ENCODE data around the gene TOGARAM2.

GRCh38 chr2:29014331-29014730 lies 33.2 kb downstream of the TOGARAM2 start:
- TF ChIP-seq OVOL3 (tag by site-specific recombination; IDR thresholded peaks at IDR 0.05) (no peak), ZNF23 (tag by site-specific recombination; IDR thresholded peaks at IDR 0.05; ENCODE audit: borderline replicate concordance) (no peak), ZNF24 (tag by site-specific recombination; IDR thresholded peaks at IDR 0.05) (no peak), ZNF398 (tag by site-specific recombination; IDR thresholded peaks at IDR 0.05) (no peak), ZNF843 (tag by site-specific recombination; IDR thresholded peaks at IDR 0.05) (no peak), ZNF654 (tag by site-specific recombination; IDR thresholded peaks at IDR 0.05; ENCODE audit: low read depth) (no peak), ZNF521 (tag by site-specific recombination; IDR thresholded peaks at IDR 0.05) (no peak), ZNF114 (tag by site-specific recombination; IDR thresholded peaks at IDR 0.05) (no peak), ELK4 (IDR thresholded peaks at IDR 0.05; ENCODE audit: borderline replicate concordance, low read depth, low read length) (no peak), ZNF362 (tag by site-specific recombination; IDR thresholded peaks at IDR 0.05) (no peak)
